IMR-90 (cell line): ENCODE data around the gene C3orf33. TPM values are rescaled to one million over a fixed set of nuclear protein-coding genes. Genes with fewer than 3 reads are reported as not detected.

Experiments
- ATAC-seq: fragments of 200-7000 bp; cut with Tn5 transposase; 2 replicates; pipeline ENCODE4 v1.9.1; 2020; ENCODE audit warnings: low read depth, mild to moderate bottlenecking, moderate library complexity
- BruUV-seq: library from RNA; stranded (reverse); fragments of 400-500 nt; replicated peaks from 2 replicates; lab custom pipeline; 2021; lab: Mats Ljungman, UMichigan
- CTCF ChIA-PET: fragments of 300-600 bp; formaldehyde crosslinking; extraction: SDS; loops from one replicate; lab custom pipeline; 2021; ENCODE audit warnings: antibody characterized with exemption; lab: Yijun Ruan, JAX
- POLR2A ChIA-PET: fragments of 300-600 bp; sonication (Branson Sonifier 250); formaldehyde crosslinking; loops from one replicate; lab custom pipeline; 2022; ENCODE audit warnings: antibody characterized with exemption; ENCODE audit not compliant: unreplicated experiment; lab: Charles Lee
- DNase-seq: peaks from one replicate; pipeline ENCODE4 v3.0.0; 2013
- H2AFZ ChIP-seq: replicated peaks from 2 replicates; pipeline ENCODE3; 2013; ENCODE audit warnings: low read length, mild to moderate bottlenecking; ENCODE audit not compliant: poor library complexity
- H2AK5ac ChIP-seq: 2 replicates; pipeline ENCODE4 v1.6.1; 2013; ENCODE audit warnings: low read depth, low read length, inconsistent platforms
- H2AK9ac ChIP-seq: replicated peaks from 2 replicates; pipeline ENCODE3; 2013; ENCODE audit warnings: mild to moderate bottlenecking, low read depth, low read length, moderate library complexity; ENCODE audit not compliant: poor library complexity
- H2BK120ac ChIP-seq: 2 replicates; pipeline ENCODE4 v1.6.1; 2013; ENCODE audit warnings: low read depth, low read length, inconsistent platforms
- H2BK15ac ChIP-seq: 3 replicates; pipeline ENCODE4 v1.6.1; 2013; ENCODE audit warnings: low read depth, low read length, inconsistent platforms
- H2BK20ac ChIP-seq: 2 replicates; pipeline ENCODE4 v1.6.1; 2013; ENCODE audit warnings: low read depth, mild to moderate bottlenecking, inconsistent platforms, low read length, moderate library complexity
- H2BK5ac ChIP-seq: 2 replicates; pipeline ENCODE4 v1.6.1; 2013; ENCODE audit warnings: mild to moderate bottlenecking, low read depth, low read length, inconsistent platforms; ENCODE audit not compliant: poor library complexity, severe bottlenecking
- H3K14ac ChIP-seq: replicated peaks from 2 replicates; pipeline ENCODE4 v1.6.1; 2013; ENCODE audit warnings: low read depth, low read length, inconsistent platforms
- H3K18ac ChIP-seq: 2 replicates; pipeline ENCODE4 v1.6.1; 2013; ENCODE audit warnings: low read depth, low read length, control low read depth
- H3K23ac ChIP-seq: 2 replicates; pipeline ENCODE4 v1.6.1; 2013; ENCODE audit warnings: low read depth, low read length, inconsistent platforms
- H3K27ac ChIP-seq: 2 replicates; pipeline ENCODE4 v1.5.1; 2013; ENCODE audit warnings: mild to moderate bottlenecking, control low read depth, low read length; ENCODE audit not compliant: insufficient read depth
- H3K27me3 ChIP-seq: 2 replicates; pipeline ENCODE4 v1.6.1; 2013; ENCODE audit warnings: low read length; ENCODE audit not compliant: control insufficient read depth, insufficient read depth
- H3K36me3 ChIP-seq: 2 replicates; pipeline ENCODE4 v1.6.1; 2013; ENCODE audit warnings: low read length, mixed read lengths; ENCODE audit not compliant: control insufficient read depth, insufficient read depth
- H3K4ac ChIP-seq: 2 replicates; pipeline ENCODE4 v1.6.1; 2013; ENCODE audit warnings: low read depth, low read length, inconsistent platforms
- H3K4me1 ChIP-seq: 2 replicates; pipeline ENCODE4 v1.6.1; 2013; ENCODE audit warnings: low read length, mixed read lengths; ENCODE audit not compliant: control insufficient read depth, insufficient read depth
- H3K4me2 ChIP-seq: 2 replicates; pipeline ENCODE4 v1.6.1; 2013; ENCODE audit warnings: low read depth, mild to moderate bottlenecking, control low read depth, low read length, moderate library complexity
- H3K4me3 ChIP-seq: 2 replicates; pipeline ENCODE4 v1.5.1; 2013; ENCODE audit warnings: low read depth, mild to moderate bottlenecking, control low read depth, low read length, moderate library complexity; ENCODE audit not compliant: insufficient read depth
- H3K56ac ChIP-seq: 2 replicates; pipeline ENCODE4 v1.6.1; 2013; ENCODE audit warnings: low read length, inconsistent platforms; ENCODE audit not compliant: insufficient read depth; ENCODE audit errors: extremely low read depth
- H3K79me1 ChIP-seq, 2 experiments: 2 replicates each; pipeline ENCODE4 v1.6.1; 2013; ENCODE audit warnings: low read length in 2 of 2, inconsistent platforms in 1 of 2, low read depth in 1 of 2
- H3K9ac ChIP-seq: 2 replicates; pipeline ENCODE4 v1.6.1; 2013; ENCODE audit warnings: low read depth, low read length, control low read depth
- H3K9me1 ChIP-seq: 2 replicates; pipeline ENCODE4 v1.6.1; 2013; ENCODE audit warnings: low read length, inconsistent platforms; ENCODE audit not compliant: insufficient read depth
- H3K9me3 ChIP-seq: 2 replicates; pipeline ENCODE4 v1.6.1; 2013; ENCODE audit warnings: low read length; ENCODE audit not compliant: control insufficient read depth, insufficient read depth
- H4K20me1 ChIP-seq: 2 replicates; pipeline ENCODE4 v1.6.1; 2013; ENCODE audit warnings: low read length, inconsistent platforms; ENCODE audit not compliant: insufficient read depth
- H4K5ac ChIP-seq: 2 replicates; pipeline ENCODE4 v1.6.1; 2013; ENCODE audit warnings: mild to moderate bottlenecking, low read depth, low read length, control low read depth
- H4K8ac ChIP-seq, 2 experiments: 2 replicates each; pipeline ENCODE4 v1.6.1; 2013; ENCODE audit warnings: low read depth in 2 of 2, low read length in 2 of 2, control low read depth in 1 of 2, inconsistent platforms in 1 of 2
- H4K91ac ChIP-seq: 2 replicates; pipeline ENCODE4 v1.6.1; 2013; ENCODE audit warnings: low read depth, low read length, inconsistent platforms; ENCODE audit not compliant: insufficient read depth
- MXI1 ChIP-seq: IDR thresholded peaks from 2 replicates; pipeline ENCODE4 v1.6.1; 2012; ENCODE audit warnings: low read depth, mild to moderate bottlenecking, low read length, moderate library complexity, borderline replicate concordance
- USF2 ChIP-seq: fragments of 150-350 bp; IDR thresholded peaks from 2 replicates; pipeline ENCODE4 v1.6.1; 2017; ENCODE audit warnings: mild to moderate bottlenecking, antibody characterized with exemption, low read length, low read depth
- WGBS, 2 experiments: methylation state at CpG; one replicate each; pipeline versions ENCODE4 v1.1.5 to v1.1.7; 2013; ENCODE audit warnings: missing lambda C conversion rate in 2 of 2; ENCODE audit not compliant: insufficient read length in 1 of 2; ENCODE audit errors: extremely low coverage in 2 of 2; 5-methylcytosine and 5-hydroxymethylcytosine counted together
- dilution Hi-C: fragments of 300-500 bp; cut with HindIII; formaldehyde crosslinking; loops from one replicate; pipeline ENCODE4 v1.14.3; 2018; ENCODE audit warnings: low sequenced_read_pairs; ENCODE audit not compliant: unreplicated experiment
- in situ Hi-C: fragments of 300-500 bp; cut with MboI; formaldehyde crosslinking; loops from 3 replicates; pipeline ENCODE4 v1.14.3; 2019; ENCODE audit warnings: low sequenced_read_pairs, inconsistent platforms, mixed read lengths
- intact Hi-C: fragments of 100-400 bp; cut with micrococcal nuclease; formaldehyde crosslinking; loops from 2 replicates; pipeline ENCODE4 v1.10.0; 2022
- polyA plus RNA-seq, 3 experiments: library from polyadenylated mRNA; depleted of rRNA; stranded (reverse); fragments of >200 nt; gene quantifications; 2 replicates each; pipeline ENCODE4 v1.2.3, GENCODE V29; 2012; ENCODE audit warnings: low replicate concordance in 1 of 3
- total RNA-seq: library from RNA; depleted of rRNA; stranded (reverse); fragments of >200 nt; gene quantifications from 2 replicates; pipeline ENCODE4 v1.2.3, GENCODE V29; 2012

Gene C3orf33
- total and polyA plus RNA-seq, 2 of the 4 experiments (the other 2 are of a cell fraction) = 0.72 to 1.2 TPM

- TSS peak; percentile 64 for BruUV-seq
Observed at GRCh38 chr3:155853214-155854140, 47.4 kb upstream of the C3orf33 start.

More at GRCh38 chr3:155853214-155854140, 47.4 kb upstream of the C3orf33 start:
- Histone ChIP-seq H3K4me2 (peak overlapping the region; percentile 99), H3K36me3 (no peaks in the 10 kb centered on the region), H4K5ac (0 out of 2 replicates have a peak overlapping the region, but pooled peaks have one; percentile 1), H3K18ac (no peak overlapping the region), H4K91ac (peak overlapping the region; percentile 70), H3K4me3 (peak overlapping the region; percentile 63), H4K8ac (peak overlapping the region; percentile 7 to 81; a peak in 3 of 4 replicates), H3K4me1 (no peaks in the 10 kb centered on the region), H4K20me1 (peaks cover 5% of the 10 kb centered on the region; the same call in 1 of the 2 replicates), H3K56ac (peak overlapping the region; percentile 84), H2BK5ac (peak overlapping the region; percentile 48), H2AK9ac (peak overlapping the region; percentile 95), H2AK5ac (no peak overlapping the region; the same call in 1 of the 2 replicates), H3K14ac (peak overlapping the region; percentile 88), H3K9me3 (no peaks in the 10 kb centered on the region), H3K4ac (peak overlapping the region; percentile 73), H3K9me1 (no peaks in the 10 kb centered on the region), H3K27ac (peak overlapping the region; percentile 71), H3K23ac (peak overlapping the region; percentile 93), H3K9ac (peak overlapping the region; percentile 72), H2BK15ac (no peak overlapping the region), H3K27me3 (no peaks in the 10 kb centered on the region), H2AFZ (peak overlapping the region; percentile 95), H3K79me1 (peaks cover 0 to 31% of the 10 kb centered on the region in 2 experiments; a peak in 3 of 4 replicates), H2BK20ac (no peak overlapping the region), H2BK120ac (no peak overlapping the region)
- DNase-seq = peak; percentile 7
- ChIA-PET POLR2A (no interaction called here), CTCF (interaction anchor here (1.6 kb wide), 1 partner anchor 47 kb away, joined by 5 read pairs; the partner anchor contains the start of gene C3orf33)
- ATAC-seq = no peak; the same call in 1 of the 2 replicates
- dilution Hi-C loops (no loop called here), in situ Hi-C loops (no loop called here), intact Hi-C loops (loop anchor here (1.0 to 10.0 kb wide), 2 partner anchors 17 to 1519 kb away; partner anchors contain the start of gene GMPS)
- TF ChIP-seq USF2 (no peak), MXI1 (peak; percentile 40; the same call in 1 of the 2 replicates)
- 1% methylated on average over 26 of the region's 45 CpGs; no CpG with 5 or more reads in 1 of the 2 experiments for WGBS, 2 experiments
